LNCAP (cell line): ENCODE data around the gene MOSPD3.

Experiments
- CTCF ChIP-seq: fragments of 450-650 bp; IDR thresholded peaks from 2 replicates; pipeline ENCODE4 v1.5.1; 2017; ENCODE audit warnings: mild to moderate bottlenecking

The MOSPD3 gene

GRCh38 chr7:100584683-100585510 is 27.4 kb upstream of the MOSPD3 start:
- no peak for TF ChIP-seq CTCF

- no peak for TF ChIP-seq CTCF
Measured at GRCh38 chr7:100585511-100586265, 26.7 kb upstream of the MOSPD3 start, which contains the start of gene LRCH4. Gene LRCH4 (minus strand): TSS chr7:100586129. CDS start chr7:100586100, 29 bp downstream.

- no peak for TF ChIP-seq CTCF
Measured at GRCh38 chr7:100586266-100587025, 25.9 kb upstream of the MOSPD3 start, which contains the start of gene FBXO24. Gene FBXO24 (plus strand): TSS chr7:100586328. CDS start chr7:100586626, 298 bp downstream.

GRCh38 chr7:100588438-100588837 is 23.9 kb upstream of the MOSPD3 start:
- TF ChIP-seq CTCF, result no peak

GRCh38 chr7:100589341-100589947 is 22.9 kb upstream of the MOSPD3 start:
- no peak for TF ChIP-seq CTCF

- TF ChIP-seq CTCF, result no peak
Measured at GRCh38 chr7:100590077-100590737, 22.1 kb upstream of the MOSPD3 start.
